Astrocyte of the spinal cord (primary cell): ENCODE results near the gene SRSF7.

Source experiments
- DNase-seq: peaks from one replicate; pipeline ENCODE4 v3.0.0; 2011; ENCODE audit warnings: low read depth, low spot score
- H3K4me3 ChIP-seq: 2 replicates; pipeline ENCODE4 v1.5.1; 2011; ENCODE audit warnings: low read depth, mild to moderate bottlenecking, low read length, moderate library complexity
- CTCF ChIP-seq: IDR thresholded peaks from 2 replicates; pipeline ENCODE4 v1.5.1; 2012; ENCODE audit warnings: low read depth, mild to moderate bottlenecking, low read length, inconsistent platforms
- in situ Hi-C: cut with HindIII; loops from 2 replicates; pipeline ENCODE4 v1.10.0; 2017; ENCODE audit warnings: low sequenced_read_pairs

The SRSF7 gene

GRCh38 chr2:38733300-38733971, 17.7 kb downstream of the SRSF7 start:
- no peak for DNase-seq
- TF ChIP-seq CTCF = no peak
- in situ Hi-C loops = no loop called here
- no peak overlapping the region for H3K4me3 ChIP-seq

- in situ Hi-C loops = no loop called here
- DNase-seq = no peak
- no peak for TF ChIP-seq CTCF
- no peak overlapping the region for H3K4me3 ChIP-seq
Measured at GRCh38 chr2:38731684-38732221, 19.4 kb downstream of the SRSF7 start.

GRCh38 chr2:38731090-38731489, 20.1 kb downstream of the SRSF7 start:
- H3K4me3 ChIP-seq = no peak overlapping the region
- no peak for TF ChIP-seq CTCF
- DNase-seq = no peak
- in situ Hi-C loops = no loop called here

- no peak for TF ChIP-seq CTCF
- no peak overlapping the region for H3K4me3 ChIP-seq
- no peak for DNase-seq
- in situ Hi-C loops = no loop called here
Measured at GRCh38 chr2:38728694-38729093, 22.5 kb downstream of the SRSF7 start.

GRCh38 chr2:38727661-38728060, 23.5 kb downstream of the SRSF7 start:
- DNase-seq = no peak
- TF ChIP-seq CTCF = no peak
- no peak overlapping the region for H3K4me3 ChIP-seq
- in situ Hi-C loops = no loop called here

GRCh38 chr2:38723173-38723572, 28.0 kb downstream of the SRSF7 start:
- in situ Hi-C loops = no loop called here
- no peak overlapping the region for H3K4me3 ChIP-seq
- DNase-seq = no peak
- TF ChIP-seq CTCF = no peak
